Body of pancreas (tissue), 4 donors: ENCODE results near the gene PDE11A. TPM values are rescaled to one million over a fixed set of nuclear protein-coding genes. Genes with fewer than 3 reads are reported as not detected.

ENCODE experiments used
- ATAC-seq: fragments of 150-250 bp; one replicate; pipeline ENCODE4 v1.9.1; 2016
- DNase-seq, 4 donors: peaks; one replicate each; pipeline ENCODE4 v3.0.0-alpha.2; 2019
- H3K27ac ChIP-seq, 4 donors: fragments of 200-600 bp; sonication (generic); 1 replicate in 3 of 4; 2 replicates in 1 of 4; pipeline versions ENCODE4 v1.5.1 to v1.6.1; 2016 to 2019; ENCODE audit warnings: mild to moderate bottlenecking in 1 of 4, mixed read lengths in 1 of 4, moderate library complexity in 1 of 4
- H3K27me3 ChIP-seq, 2 donors: fragments of 200-600 bp; sonication (generic); one replicate each; pipeline ENCODE4 v1.6.0; 2016; ENCODE audit warnings: mild to moderate bottlenecking in 1 of 2
- H3K36me3 ChIP-seq, 2 donors: fragments of 200-600 bp; sonication (generic); replicated peaks in 1 of 2; 2 replicates each; pipeline ENCODE4 v1.5.1; 2016; ENCODE audit warnings: low read depth in 2 of 2; ENCODE audit not compliant: insufficient read depth in 1 of 2
- H3K4me1 ChIP-seq: fragments of 200-600 bp; sonication (generic); one replicate; pipeline ENCODE4 v1.6.0; 2016
- H3K4me3 ChIP-seq, 2 donors: fragments of 200-600 bp; sonication (generic); 1 replicate in 1 of 2; 2 replicates in 1 of 2; pipeline ENCODE4 v1.5.1; 2016 to 2019
- H3K9me3 ChIP-seq, 3 donors: fragments of 200-600 bp; sonication (generic); 1 replicate in 2 of 3; 2 replicates in 1 of 3; pipeline ENCODE4 v1.5.1; 2016
- CTCF ChIP-seq, 7 experiments: fragments of 450-650 bp in 4 of 7; fragments of 200-600 bp in 3 of 7; sonication (generic) in 3 of 7; IDR thresholded peaks; one replicate each; pipeline ENCODE4 v1.5.1; 2016 to 2019; ENCODE audit warnings: antibody characterized with exemption in 7 of 7
- POLR2A ChIP-seq, 3 donors: fragments of 450-650 bp; IDR thresholded peaks; one replicate each; pipeline ENCODE4 v1.6.1; 2016; ENCODE audit warnings: antibody characterized with exemption in 3 of 3, mild to moderate bottlenecking in 2 of 3
- whole genome bisulfite sequencing, 2 donors: methylation state at CpG; one replicate each; pipeline ENCODE4 v1.1.5; 2017; 5-methylcytosine and 5-hydroxymethylcytosine counted together
- intact Hi-C: fragments of 100-400 bp; cut with DNase I; formaldehyde crosslinking; loops from one replicate; pipeline ENCODE4 v1.15.1; 2023
- total RNA-seq, 2 donors: library from RNA; depleted of rRNA; stranded (reverse); fragments of >200 nt; gene quantifications; one replicate each; pipeline ENCODE4 v1.1.0, GENCODE V29; 2016

Gene PDE11A
- total RNA-seq, 2 donors from 2014 or later, result 2.6 to 4.0 TPM

- no peak for ATAC-seq
Measured at GRCh38 chr2:177692783-177693269, 379.8 kb downstream of the PDE11A start.

GRCh38 chr2:177692042-177692782 lies 380.4 kb downstream of the PDE11A start:
- Histone ChIP-seq H3K36me3 (no peaks in the 10 kb centered on the region), H3K4me1 (peaks cover 13% of the 10 kb centered on the region), H3K27me3 (no peaks in the 10 kb centered on the region), H3K27ac (peak overlapping the region in 3 of 4 donors; percentile 26 to 63 (median 49)), H3K4me3 (no peak overlapping the region), H3K9me3 (no peaks in the 10 kb centered on the region)
- intact Hi-C loops, result no loop called here
- WGBS, 2 donors, result 11 to 23% methylated on average over 2 of the region's 2 CpGs
- DNase-seq (no peak), ATAC-seq (peak; percentile 48)
- no peak for TF ChIP-seq POLR2A (IDR thresholded peaks at IDR 0.05)

More at GRCh38 chr2:177692783-177693269, 379.8 kb downstream of the PDE11A start:
- Histone ChIP-seq H3K4me1 (peaks cover 13% of the 10 kb centered on the region), H3K9me3 (no peaks in the 10 kb centered on the region), H3K27me3 (no peaks in the 10 kb centered on the region), H3K27ac (peak overlapping the region in 3 of 4 donors; percentile 26 to 63 (median 49)), H3K36me3 (no peaks in the 10 kb centered on the region), H3K4me3 (no peak overlapping the region)
- TF ChIP-seq POLR2A (IDR thresholded peaks at IDR 0.05) (no peak), CTCF (IDR thresholded peaks at IDR 0.05) (peak in 2 of 7 experiments; percentile 8 to 9)
- intact Hi-C loops, result no loop called here
- WGBS, 2 donors, result 93 to 98% methylated on average over 4 of the region's 4 CpGs
- DNase-seq, result peak in 1 of 4 donors; percentile 10

GRCh38 chr2:177691177-177691576 lies 381.4 kb downstream of the PDE11A start:
- H3K36me3 ChIP-seq, result no peaks in the 10 kb centered on the region
- intact Hi-C loops, result no loop called here
- WGBS, 2 donors, result 33 to 43% methylated on average over 1 of the region's 1 CpG
- TF ChIP-seq CTCF (IDR thresholded peaks at IDR 0.05) (no peak), POLR2A (IDR thresholded peaks at IDR 0.05) (no peak)
- H3K9me3 ChIP-seq, result no peaks in the 10 kb centered on the region
- H3K4me1 ChIP-seq, result peaks cover 13% of the 10 kb centered on the region
- no peak overlapping the region for H3K4me3 ChIP-seq
- ATAC-seq, result no peak
- no peaks in the 10 kb centered on the region for H3K27me3 ChIP-seq
- DNase-seq, result no peak
- H3K27ac ChIP-seq, result no peak overlapping the region

GRCh38 chr2:177689623-177690022 lies 383.0 kb downstream of the PDE11A start:
- Histone ChIP-seq H3K27me3 (no peaks in the 10 kb centered on the region), H3K4me3 (no peak overlapping the region), H3K36me3 (no peaks in the 10 kb centered on the region), H3K9me3 (no peaks in the 10 kb centered on the region), H3K27ac (no peak overlapping the region), H3K4me1 (peaks cover 13% of the 10 kb centered on the region)
- intact Hi-C loops, result no loop called here
- WGBS, 2 donors, result 58 to 71% methylated on average over 4 of the region's 4 CpGs
- DNase-seq (no peak), ATAC-seq (no peak)
- TF ChIP-seq POLR2A (IDR thresholded peaks at IDR 0.05), result no peak

- no peak for ATAC-seq
- intact Hi-C loops, result no loop called here
- 93 to 96% methylated on average over 5 of the region's 5 CpGs for WGBS, 2 donors
Measured at GRCh38 chr2:177688844-177689243, 383.7 kb downstream of the PDE11A start.

More at GRCh38 chr2:177688844-177689243, 383.7 kb downstream of the PDE11A start:
- H3K4me3 ChIP-seq, result no peak overlapping the region
- TF ChIP-seq CTCF (IDR thresholded peaks at IDR 0.05) (no peak), POLR2A (IDR thresholded peaks at IDR 0.05) (no peak)
- no peak overlapping the region for H3K27ac ChIP-seq
- H3K36me3 ChIP-seq, result no peaks in the 10 kb centered on the region
- H3K9me3 ChIP-seq, result no peaks in the 10 kb centered on the region
- H3K27me3 ChIP-seq, result no peaks in the 10 kb centered on the region
- H3K4me1 ChIP-seq, result peaks cover 13% of the 10 kb centered on the region
- DNase-seq, result no peak
